Measurements from ENCODE around the gene INSC.

The INSC gene

DNA sequence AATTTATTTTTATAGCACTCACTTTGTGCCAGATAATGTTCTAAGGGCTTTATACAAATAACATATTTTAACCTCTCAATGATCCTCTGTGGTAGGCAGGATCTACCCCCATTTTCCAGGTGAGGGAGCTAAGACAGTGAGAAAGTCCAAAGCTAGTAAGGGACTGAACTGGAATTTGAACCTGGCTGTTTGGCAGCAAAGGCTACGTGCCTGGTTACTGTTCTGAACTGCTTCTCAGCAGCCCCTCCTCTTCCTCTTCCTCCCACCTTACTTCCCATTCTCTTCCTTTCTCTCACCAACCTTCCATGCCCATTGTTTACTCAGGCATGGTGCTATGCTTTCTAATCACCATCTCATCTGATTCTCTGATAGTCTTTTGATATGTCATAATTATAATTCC, 82.0 kb downstream of the INSC start:
- H3K36me3 ChIP-seq (ENCODE audit: insufficient read depth, low read length), result no peaks in the 10 kb centered on the region
- H3K4me3 ChIP-seq (ENCODE audit: low read depth, low read length, poor library complexity, severe bottlenecking), result no peak overlapping the region
- TF ChIP-seq EZH2 (IDR thresholded peaks at IDR 0.05; ENCODE audit: borderline replicate concordance, low read length), result no peak
- TF ChIP-seq CTCF (IDR thresholded peaks at IDR 0.05; ENCODE audit: low read length), result no peak
- H4K20me1 ChIP-seq (ENCODE audit: insufficient read depth, low read length), result no peaks in the 10 kb centered on the region
- no peak overlapping the region for H3K4me2 ChIP-seq (ENCODE audit: low read length)
- no peaks in the 10 kb centered on the region for H3K9me3 ChIP-seq (ENCODE audit: low read length)
- H3K4me1 ChIP-seq (ENCODE audit: insufficient read depth, low read length, severe bottlenecking), result no peaks in the 10 kb centered on the region
- H3K9ac ChIP-seq (ENCODE audit: low read length), result no peak overlapping the region
- H3K9me2 ChIP-seq (ENCODE audit: low read depth, low read length), result no peaks in the 10 kb centered on the region
- H3K79me2 ChIP-seq (ENCODE audit: insufficient read depth, low read length), result no peaks in the 10 kb centered on the region
- no peaks in the 10 kb centered on the region for H3F3A ChIP-seq (ENCODE audit: insufficient read depth, low read length)
- no peak overlapping the region for H3K27ac ChIP-seq (ENCODE audit: low read depth, low read length, poor library complexity, severe bottlenecking)
- H2AFZ ChIP-seq (ENCODE audit: low read length), result no peak overlapping the region
- no peaks in the 10 kb centered on the region for H3K27me3 ChIP-seq (ENCODE audit: insufficient read depth, low read length)

GRCh38 chr11:15197696-15198095, 83.0 kb downstream of the INSC start:
- Histone ChIP-seq H2AFZ (ENCODE audit: low read length) (no peak overlapping the region), H3K4me2 (ENCODE audit: low read length) (no peak overlapping the region), H3K9me2 (ENCODE audit: low read depth, low read length) (no peaks in the 10 kb centered on the region), H3F3A (ENCODE audit: insufficient read depth, low read length) (no peaks in the 10 kb centered on the region), H3K4me3 (ENCODE audit: low read depth, low read length, poor library complexity, severe bottlenecking) (no peak overlapping the region), H3K27ac (ENCODE audit: low read depth, low read length, poor library complexity, severe bottlenecking) (no peak overlapping the region), H3K9ac (ENCODE audit: low read length) (no peak overlapping the region), H4K20me1 (ENCODE audit: insufficient read depth, low read length) (no peaks in the 10 kb centered on the region), H3K4me1 (ENCODE audit: insufficient read depth, low read length, severe bottlenecking) (no peaks in the 10 kb centered on the region), H3K36me3 (ENCODE audit: insufficient read depth, low read length) (no peaks in the 10 kb centered on the region), H3K9me3 (ENCODE audit: low read length) (no peaks in the 10 kb centered on the region), H3K27me3 (ENCODE audit: insufficient read depth, low read length) (no peaks in the 10 kb centered on the region), H3K79me2 (ENCODE audit: insufficient read depth, low read length) (no peaks in the 10 kb centered on the region)
- TF ChIP-seq CTCF (IDR thresholded peaks at IDR 0.05; ENCODE audit: low read length), result no peak
- no peak for TF ChIP-seq EZH2 (IDR thresholded peaks at IDR 0.05; ENCODE audit: borderline replicate concordance, low read length)

DNA sequence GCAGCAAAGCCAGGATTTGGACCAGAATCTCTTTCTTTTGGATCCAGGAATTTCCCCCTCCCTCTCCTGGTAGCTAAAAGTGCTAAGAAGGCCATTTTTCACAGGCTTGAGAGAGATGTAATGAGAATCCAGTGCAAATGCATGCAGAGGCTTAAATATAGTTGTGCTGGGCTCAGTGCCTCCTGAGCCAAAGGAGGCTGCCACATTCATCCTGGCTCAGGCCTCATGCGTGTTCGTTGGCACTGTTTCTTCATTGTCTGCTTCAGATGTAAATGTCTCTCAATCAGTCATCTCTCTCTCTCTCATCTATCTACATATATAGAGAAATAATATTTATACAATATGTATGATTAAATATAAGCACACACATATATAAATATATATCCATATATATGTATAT, 83.6 kb downstream of the INSC start:
- no peaks in the 10 kb centered on the region for H3K79me2 ChIP-seq (ENCODE audit: insufficient read depth, low read length)
- H3K9ac ChIP-seq (ENCODE audit: low read length), result no peak overlapping the region
- H3K27ac ChIP-seq (ENCODE audit: low read depth, low read length, poor library complexity, severe bottlenecking), result no peak overlapping the region
- H3K4me1 ChIP-seq (ENCODE audit: insufficient read depth, low read length, severe bottlenecking), result no peaks in the 10 kb centered on the region
- no peaks in the 10 kb centered on the region for H3F3A ChIP-seq (ENCODE audit: insufficient read depth, low read length)
- H3K9me3 ChIP-seq (ENCODE audit: low read length), result no peaks in the 10 kb centered on the region
- H3K36me3 ChIP-seq (ENCODE audit: insufficient read depth, low read length), result no peaks in the 10 kb centered on the region
- no peaks in the 10 kb centered on the region for H3K27me3 ChIP-seq (ENCODE audit: insufficient read depth, low read length)
- H4K20me1 ChIP-seq (ENCODE audit: insufficient read depth, low read length), result no peaks in the 10 kb centered on the region
- no peak overlapping the region for H3K4me2 ChIP-seq (ENCODE audit: low read length)
- no peak for TF ChIP-seq CTCF (IDR thresholded peaks at IDR 0.05; ENCODE audit: low read length)
- H3K9me2 ChIP-seq (ENCODE audit: low read depth, low read length), result no peaks in the 10 kb centered on the region
- H2AFZ ChIP-seq (ENCODE audit: low read length), result no peak overlapping the region
- no peak overlapping the region for H3K4me3 ChIP-seq (ENCODE audit: low read depth, low read length, poor library complexity, severe bottlenecking)

Measured in OCI-LY1 (cell line).